ENCODE measurements around the gene DDI1.

DDI1 gene

DNA sequence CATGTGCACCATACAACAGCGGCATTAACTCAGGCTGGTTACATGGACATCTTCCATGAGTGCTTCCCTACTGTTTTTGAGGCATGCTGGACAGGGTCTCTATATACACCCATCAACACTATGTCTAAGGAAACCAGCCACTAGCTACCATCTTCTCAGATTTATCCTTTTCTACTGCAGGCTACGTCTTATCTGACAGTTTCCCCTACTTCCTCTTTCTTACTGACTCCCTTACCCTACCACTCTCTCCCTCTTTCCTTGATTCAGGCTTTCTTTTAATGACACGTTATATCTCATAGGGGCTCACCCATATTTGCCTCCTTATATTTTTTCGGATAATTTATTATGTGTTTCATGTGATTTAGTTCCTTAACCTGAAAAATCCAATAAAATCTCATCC is 41.8 kb downstream of the DDI1 start:
- no peak for DNase-seq

- DNase-seq, result no peak
Measured at GRCh38 chr11:104078995-104079394, 42.6 kb downstream of the DDI1 start.

GRCh38 chr11:104086621-104087020 is 50.2 kb downstream of the DDI1 start:
- DNase-seq, result no peak

Data from hypothalamus (tissue), 51 donors.